ENCODE results near the gene ABRACL. TPM values are rescaled to one million over a fixed set of nuclear protein-coding genes. Genes with fewer than 3 reads are reported as not detected.

Gene ABRACL
- total and polyA plus RNA-seq, 2 of the 4 experiments (the other 2 are of a cell fraction): 16.0 to 27.9 TPM

DNA sequence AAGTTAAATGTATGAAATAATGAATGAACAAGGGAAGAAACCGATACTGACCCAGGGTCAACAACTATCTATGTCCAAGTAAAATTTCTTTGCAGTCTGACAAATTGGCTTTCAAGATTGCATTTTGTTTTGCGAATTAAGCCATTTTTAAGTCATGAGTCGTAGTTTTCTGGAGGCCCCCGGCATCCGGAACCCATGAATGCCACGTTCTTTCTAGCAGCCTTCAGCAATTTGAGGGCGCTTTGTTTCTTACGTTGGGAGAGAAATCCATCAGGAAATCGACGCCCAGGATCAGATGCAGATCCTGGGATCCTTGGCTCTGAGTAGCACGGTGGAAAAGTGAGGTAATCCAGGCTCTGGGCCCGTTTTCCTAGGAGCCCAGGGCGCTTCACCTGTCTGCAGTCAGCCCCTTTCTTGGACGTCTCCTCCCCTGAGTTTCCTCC is 309 bp upstream of the ABRACL start:
- no peak for ATAC-seq (ENCODE audit: low read depth)
- intact Hi-C loops (cut with micrococcal nuclease): no loop called here
- BruUV-seq (replicated peaks): no TSS peak

More for the DNA sequence above, 309 bp upstream of the ABRACL start:
- peaks cover 7 to 40% of the 10 kb centered on the region in 2 experiments for H3K79me1 ChIP-seq (ENCODE audit: low read depth in 1 of 2, low read length in 2 of 2)
- H2BK20ac ChIP-seq (ENCODE audit: low read depth, low read length): 0 out of 2 replicates have a peak overlapping the region, but pooled peaks have one; percentile 26
- no peak overlapping the region; the same call in 1 of the 2 replicates for H3K18ac ChIP-seq (ENCODE audit: low read depth, low read length)
- H4K20me1 ChIP-seq (ENCODE audit: insufficient read depth, low read length): peaks cover 5% of the 10 kb centered on the region; the same call in 1 of the 2 replicates
- TF ChIP-seq BHLHE40 (IDR thresholded peaks at IDR 0.05; ENCODE audit: low read depth, low read length) (no peak), MXI1 (IDR thresholded peaks at IDR 0.05; ENCODE audit: borderline replicate concordance, low read depth, low read length) (no peak; the same call in 1 of the 2 replicates), RCOR1 (IDR thresholded peaks at IDR 0.05; ENCODE audit: insufficient replicate concordance, low read length) (no peak), NFE2L2 (IDR thresholded peaks at IDR 0.05; ENCODE audit: low read depth, low read length) (no peak), SMC3 (IDR thresholded peaks at IDR 0.05; ENCODE audit: low read depth, low read length) (no peak), RAD21 (IDR thresholded peaks at IDR 0.05; ENCODE audit: low read length) (no peak), MAZ (IDR thresholded peaks at IDR 0.05; ENCODE audit: borderline replicate concordance, low read depth, low read length) (no peak), FOS (IDR thresholded peaks at IDR 0.05; ENCODE audit: low read depth, low read length) (no peak), POLR2A (IDR thresholded peaks at IDR 0.05; ENCODE audit: low read depth, low read length) (no peak), CEBPB (IDR thresholded peaks at IDR 0.05; ENCODE audit: low read depth, low read length) (no peak), MAFK (IDR thresholded peaks at IDR 0.05; ENCODE audit: low read depth, low read length) (no peak), RFX5 (IDR thresholded peaks at IDR 0.05; ENCODE audit: low read depth, low read length) (no peak), CHD1 (IDR thresholded peaks at IDR 0.05; ENCODE audit: low read depth, low read length) (no peak)
- TF ChIP-seq, protein P1, sequence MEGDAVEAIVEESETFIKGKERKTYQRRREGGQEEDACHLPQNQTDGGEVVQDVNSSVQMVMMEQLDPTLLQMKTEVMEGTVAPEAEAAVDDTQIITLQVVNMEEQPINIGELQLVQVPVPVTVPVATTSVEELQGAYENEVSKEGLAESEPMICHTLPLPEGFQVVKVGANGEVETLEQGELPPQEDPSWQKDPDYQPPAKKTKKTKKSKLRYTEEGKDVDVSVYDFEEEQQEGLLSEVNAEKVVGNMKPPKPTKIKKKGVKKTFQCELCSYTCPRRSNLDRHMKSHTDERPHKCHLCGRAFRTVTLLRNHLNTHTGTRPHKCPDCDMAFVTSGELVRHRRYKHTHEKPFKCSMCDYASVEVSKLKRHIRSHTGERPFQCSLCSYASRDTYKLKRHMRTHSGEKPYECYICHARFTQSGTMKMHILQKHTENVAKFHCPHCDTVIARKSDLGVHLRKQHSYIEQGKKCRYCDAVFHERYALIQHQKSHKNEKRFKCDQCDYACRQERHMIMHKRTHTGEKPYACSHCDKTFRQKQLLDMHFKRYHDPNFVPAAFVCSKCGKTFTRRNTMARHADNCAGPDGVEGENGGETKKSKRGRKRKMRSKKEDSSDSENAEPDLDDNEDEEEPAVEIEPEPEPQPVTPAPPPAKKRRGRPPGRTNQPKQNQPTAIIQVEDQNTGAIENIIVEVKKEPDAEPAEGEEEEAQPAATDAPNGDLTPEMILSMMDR (conservative IDR thresholded peaks at IDR 0.05; ENCODE audit: low read depth, low read length): no peak
- TF ChIP-seq, protein P2, sequence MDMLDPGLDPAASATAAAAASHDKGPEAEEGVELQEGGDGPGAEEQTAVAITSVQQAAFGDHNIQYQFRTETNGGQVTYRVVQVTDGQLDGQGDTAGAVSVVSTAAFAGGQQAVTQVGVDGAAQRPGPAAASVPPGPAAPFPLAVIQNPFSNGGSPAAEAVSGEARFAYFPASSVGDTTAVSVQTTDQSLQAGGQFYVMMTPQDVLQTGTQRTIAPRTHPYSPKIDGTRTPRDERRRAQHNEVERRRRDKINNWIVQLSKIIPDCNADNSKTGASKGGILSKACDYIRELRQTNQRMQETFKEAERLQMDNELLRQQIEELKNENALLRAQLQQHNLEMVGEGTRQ (IDR thresholded peaks at IDR 0.05; ENCODE audit: low read depth, low read length): no peak
- TF ChIP-seq, protein P3, sequence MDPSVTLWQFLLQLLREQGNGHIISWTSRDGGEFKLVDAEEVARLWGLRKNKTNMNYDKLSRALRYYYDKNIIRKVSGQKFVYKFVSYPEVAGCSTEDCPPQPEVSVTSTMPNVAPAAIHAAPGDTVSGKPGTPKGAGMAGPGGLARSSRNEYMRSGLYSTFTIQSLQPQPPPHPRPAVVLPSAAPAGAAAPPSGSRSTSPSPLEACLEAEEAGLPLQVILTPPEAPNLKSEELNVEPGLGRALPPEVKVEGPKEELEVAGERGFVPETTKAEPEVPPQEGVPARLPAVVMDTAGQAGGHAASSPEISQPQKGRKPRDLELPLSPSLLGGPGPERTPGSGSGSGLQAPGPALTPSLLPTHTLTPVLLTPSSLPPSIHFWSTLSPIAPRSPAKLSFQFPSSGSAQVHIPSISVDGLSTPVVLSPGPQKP (IDR thresholded peaks at IDR 0.05; ENCODE audit: borderline replicate concordance, low read depth, low read length): no peak
- H2AK5ac ChIP-seq (ENCODE audit: low read depth, low read length): no peak overlapping the region
- no peak overlapping the region for H2BK5ac ChIP-seq (ENCODE audit: low read depth, low read length, poor library complexity, severe bottlenecking)
- no peak for DNase-seq
- H3K56ac ChIP-seq (ENCODE audit: extremely low read depth, insufficient read depth, low read length): peak overlapping the region; percentile 46; the same call in 1 of the 2 replicates
- H3K36me3 ChIP-seq (ENCODE audit: control insufficient read depth, insufficient read depth, low read length): peaks cover 1% of the 10 kb centered on the region; the same call in 1 of the 2 replicates
- peak overlapping the region; percentile 64 for H4K91ac ChIP-seq (ENCODE audit: insufficient read depth, low read depth, low read length)
- peak overlapping the region; percentile 98 for H3K4me3 ChIP-seq (ENCODE audit: insufficient read depth, low read depth, low read length)
- H4K5ac ChIP-seq (ENCODE audit: low read depth, low read length): no peak overlapping the region; the same call in 1 of the 2 replicates
- H3K27me3 ChIP-seq (ENCODE audit: control insufficient read depth, insufficient read depth, low read length): no peaks in the 10 kb centered on the region
- CTCF ChIA-PET: no interaction called here
- H3K14ac ChIP-seq (replicated peaks; ENCODE audit: low read depth, low read length): peak overlapping the region; percentile 38; the same call in 1 of the 2 replicates
- peak overlapping the region; percentile 89 for H3K27ac ChIP-seq (ENCODE audit: insufficient read depth, low read length)
- H3K4me1 ChIP-seq (ENCODE audit: control insufficient read depth, insufficient read depth, low read length): no peaks in the 10 kb centered on the region; the same call in 1 of the 2 replicates
- peak overlapping the region; percentile 87 for H3K4me2 ChIP-seq (ENCODE audit: low read depth, low read length)
- 0% methylated on average over 6 of the region's 14 CpGs; no CpG with 5 or more reads in 1 of the 2 experiments for WGBS, 2 experiments (ENCODE audit: extremely low coverage in 2 of 2, insufficient read length in 1 of 2)
- H3K23ac ChIP-seq (ENCODE audit: low read depth, low read length): peak overlapping the region; percentile 54
- peak overlapping the region; percentile 4 for H2AK9ac ChIP-seq (replicated peaks; ENCODE audit: low read depth, low read length, poor library complexity)
- H3K9ac ChIP-seq (ENCODE audit: low read depth, low read length): peak overlapping the region; percentile 85
- H3K9me1 ChIP-seq (ENCODE audit: insufficient read depth, low read length): peaks cover 6% of the 10 kb centered on the region; the same call in 1 of the 2 replicates
- no peaks in the 10 kb centered on the region for H3K9me3 ChIP-seq (ENCODE audit: control insufficient read depth, insufficient read depth, low read length)
- H3K4ac ChIP-seq (ENCODE audit: low read depth, low read length): peak overlapping the region; percentile 54
- in situ Hi-C loops (cut with MboI; ENCODE audit: low sequenced_read_pairs) (no loop called here), dilution Hi-C loops (cut with HindIII; ENCODE audit: low sequenced_read_pairs, unreplicated experiment) (no loop called here)
- peak overlapping the region; percentile 98 for H2AFZ ChIP-seq (replicated peaks; ENCODE audit: low read length, poor library complexity)
- H2BK120ac ChIP-seq (ENCODE audit: low read depth, low read length): peak overlapping the region; percentile 59
- POLR2A ChIA-PET (ENCODE audit: unreplicated experiment): no interaction called here
- no peak overlapping the region for H2BK15ac ChIP-seq (ENCODE audit: low read depth, low read length)
- peak overlapping the region; percentile 44 to 72; a peak in 2 of 4 replicates for H4K8ac ChIP-seq (ENCODE audit: low read depth in 2 of 2, low read length in 2 of 2)

Measured in IMR-90 (cell line).